Mammary epithelial cell (primary cell): ENCODE data around the gene TMEM131.

Source experiments
- EZH2 ChIP-seq: IDR thresholded peaks from 2 replicates; pipeline ENCODE4 v1.6.1; 2012; ENCODE audit warnings: low read length, inconsistent platforms, borderline replicate concordance
- TF ChIP-seq, protein P1 (sequence below), 2 donors: IDR thresholded peaks in 1 of 2; conservative IDR thresholded peaks in 1 of 2; 2 replicates each; pipeline ENCODE4 v1.5.1; 2011 to 2012; ENCODE audit warnings: inconsistent platforms in 2 of 2, low read length in 2 of 2, mild to moderate bottlenecking in 2 of 2, control low read depth in 1 of 2, low read depth in 1 of 2; ENCODE audit not compliant: insufficient read depth in 1 of 2; ENCODE audit errors: extremely low read depth in 1 of 2

GRCh38 chr2:97715951-97716694 is 279.6 kb downstream of the TMEM131 start:
- TF ChIP-seq, protein P1, sequence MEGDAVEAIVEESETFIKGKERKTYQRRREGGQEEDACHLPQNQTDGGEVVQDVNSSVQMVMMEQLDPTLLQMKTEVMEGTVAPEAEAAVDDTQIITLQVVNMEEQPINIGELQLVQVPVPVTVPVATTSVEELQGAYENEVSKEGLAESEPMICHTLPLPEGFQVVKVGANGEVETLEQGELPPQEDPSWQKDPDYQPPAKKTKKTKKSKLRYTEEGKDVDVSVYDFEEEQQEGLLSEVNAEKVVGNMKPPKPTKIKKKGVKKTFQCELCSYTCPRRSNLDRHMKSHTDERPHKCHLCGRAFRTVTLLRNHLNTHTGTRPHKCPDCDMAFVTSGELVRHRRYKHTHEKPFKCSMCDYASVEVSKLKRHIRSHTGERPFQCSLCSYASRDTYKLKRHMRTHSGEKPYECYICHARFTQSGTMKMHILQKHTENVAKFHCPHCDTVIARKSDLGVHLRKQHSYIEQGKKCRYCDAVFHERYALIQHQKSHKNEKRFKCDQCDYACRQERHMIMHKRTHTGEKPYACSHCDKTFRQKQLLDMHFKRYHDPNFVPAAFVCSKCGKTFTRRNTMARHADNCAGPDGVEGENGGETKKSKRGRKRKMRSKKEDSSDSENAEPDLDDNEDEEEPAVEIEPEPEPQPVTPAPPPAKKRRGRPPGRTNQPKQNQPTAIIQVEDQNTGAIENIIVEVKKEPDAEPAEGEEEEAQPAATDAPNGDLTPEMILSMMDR (conservative IDR thresholded peaks at IDR 0.05 in 1 of 2, IDR thresholded peaks at IDR 0.05 in 1 of 2; ENCODE audit: extremely low read depth in 1 of 2, insufficient read depth in 1 of 2, low read depth in 1 of 2, low read length in 2 of 2) = no peak
- no peak for TF ChIP-seq EZH2
